ENCODE measurements around the gene L3MBTL1. TPM values are rescaled to one million over a fixed set of nuclear protein-coding genes. Genes with fewer than 3 reads are reported as not detected.
A peak's percentile ranks its signal among the peaks of the same experiment; 100 is the strongest.

The L3MBTL1 gene
- total RNA-seq, 6 experiments from 2014 or later: 1.2 to 3.2 (median 2.4) TPM

DNA sequence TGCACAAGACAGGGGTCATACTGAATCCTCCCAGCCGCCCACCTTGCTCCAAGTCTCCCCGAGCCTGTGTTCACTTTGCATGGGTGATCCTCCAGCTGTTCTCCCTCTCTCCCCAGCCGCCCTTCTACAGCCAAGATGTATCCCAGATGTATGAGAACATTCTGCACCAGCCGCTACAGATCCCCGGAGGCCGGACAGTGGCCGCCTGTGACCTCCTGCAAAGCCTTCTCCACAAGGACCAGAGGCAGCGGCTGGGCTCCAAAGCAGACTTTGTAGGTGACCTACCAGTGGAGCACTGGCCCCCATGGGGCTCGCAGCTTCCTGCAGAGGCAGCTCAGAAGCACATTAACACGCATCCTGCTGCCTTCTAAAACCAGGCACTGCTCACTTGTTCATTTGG is 68.6 kb downstream of the L3MBTL1 start:
- 81% methylated on average over 10 of the region's 10 CpGs for WGBS (ENCODE audit: insufficient coverage, low coverage, low lambda C conversion rate, missing lambda C conversion rate)
- Histone ChIP-seq H3K4me1 (peaks cover 0 to 6% (median 0%) of the 10 kb centered on the region in 4 donors), H3K4me3 (no peak overlapping the region), H3K27ac (no peak overlapping the region), H3K27me3 (no peaks in the 10 kb centered on the region), H3K9me3 (no peaks in the 10 kb centered on the region), H3K36me3 (peaks cover 0 to 71% (median 24%) of the 10 kb centered on the region in 4 donors)
- DNase-seq (no peak), ATAC-seq (no peak)
- intact Hi-C loops (cut with DNase I): no loop called here
- TF ChIP-seq, protein P1, sequence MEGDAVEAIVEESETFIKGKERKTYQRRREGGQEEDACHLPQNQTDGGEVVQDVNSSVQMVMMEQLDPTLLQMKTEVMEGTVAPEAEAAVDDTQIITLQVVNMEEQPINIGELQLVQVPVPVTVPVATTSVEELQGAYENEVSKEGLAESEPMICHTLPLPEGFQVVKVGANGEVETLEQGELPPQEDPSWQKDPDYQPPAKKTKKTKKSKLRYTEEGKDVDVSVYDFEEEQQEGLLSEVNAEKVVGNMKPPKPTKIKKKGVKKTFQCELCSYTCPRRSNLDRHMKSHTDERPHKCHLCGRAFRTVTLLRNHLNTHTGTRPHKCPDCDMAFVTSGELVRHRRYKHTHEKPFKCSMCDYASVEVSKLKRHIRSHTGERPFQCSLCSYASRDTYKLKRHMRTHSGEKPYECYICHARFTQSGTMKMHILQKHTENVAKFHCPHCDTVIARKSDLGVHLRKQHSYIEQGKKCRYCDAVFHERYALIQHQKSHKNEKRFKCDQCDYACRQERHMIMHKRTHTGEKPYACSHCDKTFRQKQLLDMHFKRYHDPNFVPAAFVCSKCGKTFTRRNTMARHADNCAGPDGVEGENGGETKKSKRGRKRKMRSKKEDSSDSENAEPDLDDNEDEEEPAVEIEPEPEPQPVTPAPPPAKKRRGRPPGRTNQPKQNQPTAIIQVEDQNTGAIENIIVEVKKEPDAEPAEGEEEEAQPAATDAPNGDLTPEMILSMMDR (IDR thresholded peaks at IDR 0.05): no peak
- no peak for TF ChIP-seq POLR2A (IDR thresholded peaks at IDR 0.05)

DNA sequence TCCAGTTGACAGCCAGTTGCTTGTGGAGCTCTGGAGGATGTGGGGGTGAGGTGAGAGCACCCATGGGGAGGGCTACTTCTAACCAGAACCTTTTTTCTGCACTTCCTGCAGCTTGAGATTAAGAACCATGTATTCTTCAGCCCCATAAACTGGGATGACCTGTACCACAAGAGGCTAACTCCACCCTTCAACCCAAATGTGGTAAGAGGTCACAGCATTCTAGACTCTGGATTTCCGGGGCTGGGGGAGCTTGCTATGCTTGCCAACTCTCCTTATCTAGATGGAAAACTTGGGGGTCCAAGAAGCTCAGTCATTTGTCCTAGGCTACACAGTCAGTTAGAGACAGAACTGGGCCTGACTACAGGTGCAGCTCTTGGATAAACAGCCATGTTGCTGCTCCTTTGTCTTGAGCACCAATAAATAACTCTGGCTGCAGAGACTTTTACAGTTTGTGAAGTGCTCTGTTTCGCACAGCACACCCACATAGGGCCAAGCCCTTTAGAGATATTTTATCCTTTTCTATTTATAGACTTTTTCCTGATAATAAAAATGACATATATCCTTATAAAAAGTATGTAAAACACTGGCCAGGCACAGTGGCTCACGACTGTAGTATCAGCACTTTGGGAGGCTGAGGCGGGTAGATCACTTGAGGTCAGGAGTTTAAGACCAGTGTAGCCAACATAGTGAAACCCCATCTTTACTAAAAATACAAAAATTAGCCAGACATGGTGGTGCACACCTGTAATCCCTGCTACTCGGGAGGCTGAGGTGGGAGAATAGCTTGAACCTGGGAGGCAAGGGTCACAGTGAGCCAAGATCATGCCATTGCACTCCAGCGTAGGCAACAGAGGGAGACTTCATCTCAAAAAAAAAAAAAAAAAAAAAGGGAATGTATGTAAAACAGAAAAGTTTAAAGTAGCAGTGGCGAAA is 72.6 kb downstream of the L3MBTL1 start:
- Histone ChIP-seq H3K4me3 (no peak overlapping the region), H3K9me3 (no peaks in the 10 kb centered on the region), H3K36me3 (peaks cover 0 to 71% (median 19%) of the 10 kb centered on the region in 4 donors), H3K27ac (no peak overlapping the region), H3K4me1 (peaks cover 0 to 21% (median 4%) of the 10 kb centered on the region in 4 donors), H3K27me3 (no peaks in the 10 kb centered on the region)
- no peak for DNase-seq
- ATAC-seq: no peak
- intact Hi-C loops (cut with DNase I): no loop called here
- TF ChIP-seq, protein P1 (IDR thresholded peaks at IDR 0.05): no peak
- TF ChIP-seq POLR2A (IDR thresholded peaks at IDR 0.05): no peak
- WGBS (ENCODE audit: insufficient coverage, low coverage, low lambda C conversion rate, missing lambda C conversion rate): 73% methylated on average over 5 of the region's 7 CpGs

DNA sequence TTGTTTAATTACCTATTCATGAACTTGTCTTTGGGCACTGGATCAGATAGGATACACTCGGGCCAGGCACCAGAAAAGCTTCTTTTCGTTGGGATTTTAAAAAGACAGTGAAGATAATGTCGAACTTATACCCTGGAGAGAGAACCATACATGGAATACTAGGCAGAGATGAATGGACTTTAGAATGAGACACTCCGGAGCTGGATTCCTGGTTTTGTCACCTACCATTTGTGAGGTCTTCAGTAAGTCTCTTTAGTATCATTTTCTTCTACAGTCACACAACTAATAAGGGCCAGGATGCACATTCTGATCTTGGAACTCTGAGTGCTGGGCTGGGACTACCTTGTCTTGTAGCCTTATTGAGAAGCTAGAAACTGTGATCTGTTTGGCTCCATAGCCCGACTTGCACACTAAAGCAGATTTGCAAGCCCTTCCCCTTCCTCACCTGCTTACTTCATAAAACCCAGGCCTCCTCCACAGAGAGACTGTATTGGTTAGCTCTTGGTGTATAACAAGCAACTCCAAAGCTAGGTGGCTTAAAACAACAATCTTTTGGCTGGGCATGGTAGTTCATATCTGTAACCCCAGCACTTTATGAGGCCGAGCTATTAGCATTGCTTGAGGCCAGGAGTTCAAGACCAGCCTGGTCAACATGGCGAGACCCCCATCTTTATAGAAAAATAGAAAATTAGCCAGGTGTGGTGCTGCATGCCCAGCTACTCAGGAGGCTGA is 75.8 kb downstream of the L3MBTL1 start:
- WGBS (ENCODE audit: insufficient coverage, low coverage, low lambda C conversion rate, missing lambda C conversion rate): 80% methylated on average over 5 of the region's 7 CpGs
- intact Hi-C loops (cut with DNase I): no loop called here
- Histone ChIP-seq H3K27me3 (no peaks in the 10 kb centered on the region), H3K9me3 (no peaks in the 10 kb centered on the region), H3K4me1 (peaks cover 0 to 28% (median 4%) of the 10 kb centered on the region in 4 donors), H3K27ac (peak overlapping the region in 1 of 3 donors; percentile 31), H3K36me3 (peaks cover 0 to 68% (median 17%) of the 10 kb centered on the region in 4 donors), H3K4me3 (no peak overlapping the region)
- DNase-seq (no peak), ATAC-seq (peak in 1 of 4 donors; percentile 7)
- TF ChIP-seq, protein P1 (IDR thresholded peaks at IDR 0.05): no peak
- TF ChIP-seq POLR2A (IDR thresholded peaks at IDR 0.05): no peak

DNA sequence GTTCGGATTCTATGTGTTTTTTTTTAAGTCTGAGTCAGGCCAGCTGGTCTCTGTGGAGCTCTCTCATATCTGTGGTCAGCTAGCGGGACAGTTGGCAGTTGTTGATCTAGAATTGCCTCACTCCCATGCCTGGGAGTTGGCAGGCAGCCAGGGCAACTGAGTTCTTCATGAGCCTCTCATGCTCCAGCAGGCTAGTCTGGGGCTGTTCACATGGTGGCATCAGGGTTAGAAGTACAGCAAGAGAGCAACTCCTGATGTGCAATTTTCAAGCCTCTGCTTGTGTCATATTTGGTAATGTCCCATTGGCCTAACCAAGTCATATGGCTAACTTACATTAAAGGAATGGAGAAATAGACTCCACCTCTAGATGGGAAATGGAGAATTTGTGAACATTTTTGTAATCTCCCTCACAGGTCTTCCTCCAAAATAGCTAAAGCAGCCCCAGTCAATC is 76.5 kb downstream of the L3MBTL1 start:
- Histone ChIP-seq H3K36me3 (peaks cover 0 to 68% (median 16%) of the 10 kb centered on the region in 4 donors), H3K4me3 (no peak overlapping the region), H3K9me3 (no peaks in the 10 kb centered on the region), H3K27me3 (no peaks in the 10 kb centered on the region), H3K27ac (peak overlapping the region in 1 of 3 donors; percentile 31), H3K4me1 (peaks cover 0 to 28% (median 4%) of the 10 kb centered on the region in 4 donors)
- intact Hi-C loops (cut with DNase I): no loop called here
- DNase-seq (peak; percentile 85 to 88 (median 86)), ATAC-seq (peak; percentile 77 to 92 (median 84))
- WGBS (ENCODE audit: insufficient coverage, low coverage, low lambda C conversion rate, missing lambda C conversion rate): 13% methylated on average over 2 of the region's 2 CpGs
- TF ChIP-seq, protein P1 (IDR thresholded peaks at IDR 0.05): no peak
- TF ChIP-seq POLR2A (IDR thresholded peaks at IDR 0.05): no peak

All from right lobe of liver (tissue), 6 donors.